ENCODE data around the gene IFT122. TPM values are rescaled to one million over a fixed set of nuclear protein-coding genes. Genes with fewer than 3 reads are reported as not detected.

The IFT122 gene
- total RNA-seq, 2 donors from 2014 or later, result 15.6 to 31.5 TPM

GRCh38 chr3:129518581-129518980 lies 78.6 kb downstream of the IFT122 start:
- no peaks in the 10 kb centered on the region for H3K27me3 ChIP-seq
- no peaks in the 10 kb centered on the region for H3K4me1 ChIP-seq
- no peaks in the 10 kb centered on the region for H3K36me3 ChIP-seq
- no peak overlapping the region for H3K27ac ChIP-seq
- intact Hi-C loops (cut with DNase I), result no loop called here
- H3K9ac ChIP-seq (ENCODE audit: low read depth in 2 of 2, low read length in 2 of 2), result no peak overlapping the region
- H3K4me3 ChIP-seq, result no peak overlapping the region
- DNase-seq, result no peak
- no peaks in the 10 kb centered on the region for H3K9me3 ChIP-seq
- TF ChIP-seq, protein P1, sequence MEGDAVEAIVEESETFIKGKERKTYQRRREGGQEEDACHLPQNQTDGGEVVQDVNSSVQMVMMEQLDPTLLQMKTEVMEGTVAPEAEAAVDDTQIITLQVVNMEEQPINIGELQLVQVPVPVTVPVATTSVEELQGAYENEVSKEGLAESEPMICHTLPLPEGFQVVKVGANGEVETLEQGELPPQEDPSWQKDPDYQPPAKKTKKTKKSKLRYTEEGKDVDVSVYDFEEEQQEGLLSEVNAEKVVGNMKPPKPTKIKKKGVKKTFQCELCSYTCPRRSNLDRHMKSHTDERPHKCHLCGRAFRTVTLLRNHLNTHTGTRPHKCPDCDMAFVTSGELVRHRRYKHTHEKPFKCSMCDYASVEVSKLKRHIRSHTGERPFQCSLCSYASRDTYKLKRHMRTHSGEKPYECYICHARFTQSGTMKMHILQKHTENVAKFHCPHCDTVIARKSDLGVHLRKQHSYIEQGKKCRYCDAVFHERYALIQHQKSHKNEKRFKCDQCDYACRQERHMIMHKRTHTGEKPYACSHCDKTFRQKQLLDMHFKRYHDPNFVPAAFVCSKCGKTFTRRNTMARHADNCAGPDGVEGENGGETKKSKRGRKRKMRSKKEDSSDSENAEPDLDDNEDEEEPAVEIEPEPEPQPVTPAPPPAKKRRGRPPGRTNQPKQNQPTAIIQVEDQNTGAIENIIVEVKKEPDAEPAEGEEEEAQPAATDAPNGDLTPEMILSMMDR (IDR thresholded peaks at IDR 0.05), result no peak

DNA sequence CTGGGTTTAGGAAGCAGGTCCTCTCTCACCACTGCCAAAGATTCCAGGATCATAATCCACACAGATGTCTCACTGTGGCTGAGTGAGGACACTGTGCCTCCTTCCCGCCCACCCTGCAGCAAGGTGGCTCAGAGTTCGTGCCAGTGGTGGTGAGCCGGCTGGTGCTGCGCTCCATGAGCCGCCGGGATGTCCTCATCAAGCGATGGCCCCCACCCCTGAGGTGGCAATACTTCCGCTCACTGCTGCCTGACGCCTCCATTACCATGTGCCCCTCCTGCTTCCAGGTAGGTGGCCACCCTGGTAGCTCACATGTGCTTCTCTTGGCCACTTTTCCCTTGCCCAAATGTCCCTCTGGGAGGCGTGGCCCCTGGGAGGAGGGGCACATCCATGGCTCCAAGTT lies 79.4 kb downstream of the IFT122 start:
- Histone ChIP-seq H3K4me3 (no peak overlapping the region), H3K9me3 (no peaks in the 10 kb centered on the region), H3K4me1 (no peaks in the 10 kb centered on the region), H3K27me3 (no peaks in the 10 kb centered on the region), H3K27ac (no peak overlapping the region), H3K9ac (ENCODE audit: low read depth in 2 of 2, low read length in 2 of 2) (no peak overlapping the region), H3K36me3 (no peaks in the 10 kb centered on the region)
- TF ChIP-seq, protein P1 (IDR thresholded peaks at IDR 0.05), result no peak
- intact Hi-C loops (cut with DNase I), result no loop called here
- no peak for DNase-seq

- TF ChIP-seq, protein P1 (IDR thresholded peaks at IDR 0.05), result no peak
- H3K36me3 ChIP-seq, result no peaks in the 10 kb centered on the region
- no peaks in the 10 kb centered on the region for H3K4me1 ChIP-seq
- no peaks in the 10 kb centered on the region for H3K9me3 ChIP-seq
- H3K27ac ChIP-seq, result no peak overlapping the region
- intact Hi-C loops (cut with DNase I), result no loop called here
- DNase-seq, result no peak
- H3K27me3 ChIP-seq, result no peaks in the 10 kb centered on the region
- H3K9ac ChIP-seq (ENCODE audit: low read depth in 2 of 2, low read length in 2 of 2), result no peak overlapping the region
- H3K4me3 ChIP-seq, result no peak overlapping the region
Measured at GRCh38 chr3:129519896-129520715, 80.1 kb downstream of the IFT122 start.

DNA sequence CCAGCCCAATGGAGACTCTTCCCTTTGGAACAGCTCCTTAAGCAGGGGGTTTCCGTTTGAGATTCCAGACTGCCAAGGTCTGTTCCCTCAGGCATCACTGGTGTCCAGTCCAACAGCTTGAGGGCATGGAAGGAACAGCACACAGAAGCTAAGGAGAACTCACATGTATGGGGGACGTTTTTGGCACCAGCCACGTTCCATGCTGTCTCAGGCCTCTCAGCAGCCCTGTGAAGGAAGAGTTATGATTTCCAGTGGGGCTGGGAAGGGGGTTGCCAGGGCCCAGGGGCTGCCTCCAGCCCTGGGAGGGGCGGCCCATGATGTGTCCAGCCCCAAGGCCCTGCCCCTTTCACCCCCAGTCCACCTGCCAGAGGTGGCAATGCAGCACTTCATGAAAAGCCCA lies 80.9 kb downstream of the IFT122 start:
- TF ChIP-seq, protein P1 (IDR thresholded peaks at IDR 0.05), result no peak
- no peaks in the 10 kb centered on the region for H3K9me3 ChIP-seq
- H3K36me3 ChIP-seq, result no peaks in the 10 kb centered on the region
- H3K9ac ChIP-seq (ENCODE audit: low read depth in 2 of 2, low read length in 2 of 2), result no peak overlapping the region
- no peak overlapping the region for H3K4me3 ChIP-seq
- DNase-seq, result no peak
- intact Hi-C loops (cut with DNase I), result no loop called here
- no peaks in the 10 kb centered on the region for H3K27me3 ChIP-seq
- H3K4me1 ChIP-seq, result no peaks in the 10 kb centered on the region
- H3K27ac ChIP-seq, result no peak overlapping the region

DNA sequence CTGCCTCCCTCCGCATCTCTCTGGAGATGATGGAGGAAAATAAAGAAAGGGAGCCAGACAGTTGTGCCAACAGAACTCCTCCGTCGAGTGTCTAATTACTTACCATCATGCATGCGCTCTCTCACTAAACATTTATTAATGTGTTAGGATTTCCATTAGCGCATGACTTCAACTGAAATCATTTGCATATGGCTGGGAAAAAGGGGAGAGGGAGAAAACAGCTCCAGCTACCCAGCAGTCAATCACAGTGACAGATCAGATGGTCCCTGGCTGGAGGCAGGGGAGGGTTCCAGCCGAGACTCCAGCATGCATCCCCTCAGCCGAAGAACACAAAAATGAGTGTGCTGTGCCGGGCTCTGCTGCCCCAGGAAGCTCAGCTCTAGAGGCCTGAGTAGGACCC lies 81.6 kb downstream of the IFT122 start:
- intact Hi-C loops (cut with DNase I), result no loop called here
- no peak for DNase-seq

More for the DNA sequence above, 81.6 kb downstream of the IFT122 start:
- Histone ChIP-seq H3K27ac (no peak overlapping the region), H3K9ac (ENCODE audit: low read depth in 2 of 2, low read length in 2 of 2) (no peak overlapping the region), H3K36me3 (no peaks in the 10 kb centered on the region), H3K4me3 (no peak overlapping the region), H3K4me1 (no peaks in the 10 kb centered on the region), H3K27me3 (no peaks in the 10 kb centered on the region), H3K9me3 (no peaks in the 10 kb centered on the region)
- TF ChIP-seq, protein P1 (IDR thresholded peaks at IDR 0.05), result no peak

Measured in colonic mucosa (tissue), 4 donors.